HEK293 (cell line): ENCODE results near the gene ZNF79.

Experiments
- EGR2 ChIP-seq: fragments of 450-650 bp; formaldehyde crosslinking; IDR thresholded peaks from 2 replicates; pipeline ENCODE4 v1.5.1; 2016; ENCODE audit warnings: low read depth, missing biosample characterization, missing genetic modification characterization
- GLIS2 ChIP-seq: fragments of 450-650 bp; formaldehyde crosslinking; IDR thresholded peaks from 2 replicates; pipeline ENCODE4 v1.5.1; 2016; ENCODE audit warnings: missing biosample characterization, missing genetic modification characterization
- HIC1 ChIP-seq: fragments of 450-650 bp; formaldehyde crosslinking; IDR thresholded peaks from 2 replicates; pipeline ENCODE4 v1.5.1; 2016; ENCODE audit warnings: missing biosample characterization, missing genetic modification characterization
- MEIS1 ChIP-seq: sonication (generic); formaldehyde crosslinking; IDR thresholded peaks from 2 replicates; pipeline ENCODE4 v1.8.1; 2022; ENCODE audit warnings: missing genetic modification reagents, mild to moderate bottlenecking, borderline replicate concordance
- MZF1 ChIP-seq: fragments of 450-650 bp; formaldehyde crosslinking; IDR thresholded peaks from 2 replicates; pipeline ENCODE4 v1.5.1; 2017; ENCODE audit warnings: missing biosample characterization, missing genetic modification characterization, borderline replicate concordance
- RBAK ChIP-seq: fragments of 450-650 bp; formaldehyde crosslinking; IDR thresholded peaks from 2 replicates; pipeline ENCODE4 v1.5.1; 2016; ENCODE audit warnings: missing biosample characterization, missing genetic modification characterization
- REPIN1 ChIP-seq: fragments of 450-650 bp; formaldehyde crosslinking; IDR thresholded peaks from 2 replicates; pipeline ENCODE4 v1.5.1; 2017; ENCODE audit warnings: missing biosample characterization, missing genetic modification characterization, low read depth
- YY1 ChIP-seq: fragments of 450-650 bp; formaldehyde crosslinking; IDR thresholded peaks from 2 replicates; pipeline ENCODE4 v1.5.1; 2018; ENCODE audit warnings: missing biosample characterization, missing genetic modification characterization
- ZBTB20 ChIP-seq: fragments of 450-650 bp; formaldehyde crosslinking; IDR thresholded peaks from 2 replicates; pipeline ENCODE4 v1.5.1; 2016; ENCODE audit warnings: missing biosample characterization, missing genetic modification characterization
- ZBTB8A ChIP-seq: fragments of 450-650 bp; formaldehyde crosslinking; IDR thresholded peaks from 2 replicates; pipeline ENCODE4 v1.5.1; 2016; ENCODE audit warnings: missing biosample characterization, missing genetic modification characterization
- ZNF146 ChIP-seq: fragments of 450-650 bp; formaldehyde crosslinking; IDR thresholded peaks from 2 replicates; pipeline ENCODE4 v1.5.1; 2016; ENCODE audit warnings: missing biosample characterization, missing genetic modification characterization
- ZNF148 ChIP-seq: fragments of 450-650 bp; formaldehyde crosslinking; IDR thresholded peaks from 2 replicates; pipeline ENCODE4 v1.5.0; 2017; ENCODE audit warnings: missing biosample characterization, missing genetic modification characterization, borderline replicate concordance
- ZNF157 ChIP-seq: fragments of 450-650 bp; formaldehyde crosslinking; IDR thresholded peaks from 2 replicates; pipeline ENCODE4 v1.5.1; 2016; ENCODE audit warnings: missing biosample characterization, missing genetic modification characterization
- ZNF169 ChIP-seq: fragments of 450-650 bp; formaldehyde crosslinking; IDR thresholded peaks from 2 replicates; pipeline ENCODE4 v1.5.1; 2016; ENCODE audit warnings: missing biosample characterization, missing genetic modification characterization
- ZNF174 ChIP-seq: fragments of 450-650 bp; formaldehyde crosslinking; IDR thresholded peaks from 2 replicates; pipeline ENCODE4 v1.5.0; 2017; ENCODE audit warnings: missing biosample characterization, mild to moderate bottlenecking, missing genetic modification characterization
- ZNF184 ChIP-seq: fragments of 450-650 bp; IDR thresholded peaks from 2 replicates; pipeline ENCODE4 v1.5.1; 2018; ENCODE audit warnings: missing biosample characterization, mild to moderate bottlenecking, missing genetic modification characterization
- ZNF221 ChIP-seq: fragments of 450-650 bp; formaldehyde crosslinking; IDR thresholded peaks from 2 replicates; pipeline ENCODE4 v1.5.1; 2017; ENCODE audit warnings: missing biosample characterization, missing genetic modification characterization, borderline replicate concordance
- ZNF23 ChIP-seq: fragments of 450-650 bp; formaldehyde crosslinking; IDR thresholded peaks from 2 replicates; pipeline ENCODE4 v1.5.1; 2016; ENCODE audit warnings: missing biosample characterization, missing genetic modification characterization, borderline replicate concordance
- ZNF239 ChIP-seq: fragments of 450-650 bp; formaldehyde crosslinking; IDR thresholded peaks from 2 replicates; pipeline ENCODE4 v1.5.1; 2016; ENCODE audit warnings: missing biosample characterization, missing genetic modification characterization
- ZNF248 ChIP-seq: fragments of 450-650 bp; formaldehyde crosslinking; IDR thresholded peaks from 2 replicates; pipeline ENCODE4 v1.5.1; 2017; ENCODE audit warnings: missing biosample characterization, missing genetic modification characterization
- ZNF266 ChIP-seq: fragments of 450-650 bp; formaldehyde crosslinking; IDR thresholded peaks from 2 replicates; pipeline ENCODE4 v1.5.1; 2016; ENCODE audit warnings: missing biosample characterization, missing genetic modification characterization, low read depth
- ZNF292 ChIP-seq: fragments of 450-650 bp; formaldehyde crosslinking; IDR thresholded peaks from 2 replicates; pipeline ENCODE4 v1.5.1; 2016; ENCODE audit warnings: low read depth, missing biosample characterization, missing genetic modification characterization, borderline replicate concordance
- ZNF350 ChIP-seq: fragments of 450-650 bp; formaldehyde crosslinking; IDR thresholded peaks from 2 replicates; pipeline ENCODE4 v1.5.0; 2017; ENCODE audit warnings: missing biosample characterization, mild to moderate bottlenecking, missing genetic modification characterization
- ZNF398 ChIP-seq: fragments of 450-650 bp; formaldehyde crosslinking; IDR thresholded peaks from 2 replicates; pipeline ENCODE4 v1.5.1; 2017; ENCODE audit warnings: missing biosample characterization, missing genetic modification characterization
- ZNF404 ChIP-seq: fragments of 450-650 bp; formaldehyde crosslinking; IDR thresholded peaks from 2 replicates; pipeline ENCODE4 v1.5.1; 2017; ENCODE audit warnings: missing biosample characterization, missing genetic modification characterization
- ZNF521 ChIP-seq: fragments of 450-650 bp; formaldehyde crosslinking; IDR thresholded peaks from 2 replicates; pipeline ENCODE4 v1.5.1; 2017; ENCODE audit warnings: missing biosample characterization, mild to moderate bottlenecking, missing genetic modification characterization
- ZNF529 ChIP-seq: fragments of 450-650 bp; formaldehyde crosslinking; IDR thresholded peaks from 2 replicates; pipeline ENCODE4 v1.5.1; 2017; ENCODE audit warnings: missing genetic modification characterization, missing biosample characterization; ENCODE audit not compliant: insufficient replicate concordance
- ZNF544 ChIP-seq: fragments of 450-650 bp; formaldehyde crosslinking; IDR thresholded peaks from 2 replicates; pipeline ENCODE4 v1.5.0; 2017; ENCODE audit warnings: missing biosample characterization, missing genetic modification characterization
- ZNF560 ChIP-seq: fragments of 450-650 bp; formaldehyde crosslinking; IDR thresholded peaks from 2 replicates; pipeline ENCODE4 v1.5.1; 2017; ENCODE audit warnings: missing biosample characterization, missing genetic modification characterization, borderline replicate concordance
- ZNF596 ChIP-seq: fragments of 450-650 bp; IDR thresholded peaks from 2 replicates; pipeline ENCODE4 v1.5.0; 2018; ENCODE audit warnings: missing biosample characterization, mild to moderate bottlenecking, missing genetic modification characterization, moderate library complexity
- ZNF621 ChIP-seq: fragments of 450-650 bp; formaldehyde crosslinking; IDR thresholded peaks from 2 replicates; pipeline ENCODE4 v1.5.1; 2017; ENCODE audit warnings: missing biosample characterization, missing genetic modification characterization
- ZNF623 ChIP-seq: fragments of 450-650 bp; formaldehyde crosslinking; IDR thresholded peaks from 2 replicates; pipeline ENCODE4 v1.5.1; 2016; ENCODE audit warnings: missing biosample characterization, missing genetic modification characterization
- ZNF654 ChIP-seq: fragments of 450-650 bp; formaldehyde crosslinking; IDR thresholded peaks from 2 replicates; pipeline ENCODE4 v1.5.1; 2016; ENCODE audit warnings: low read depth, missing biosample characterization, missing genetic modification characterization
- ZNF664 ChIP-seq: fragments of 450-650 bp; formaldehyde crosslinking; IDR thresholded peaks from 2 replicates; pipeline ENCODE4 v1.5.1; 2016; ENCODE audit warnings: missing biosample characterization, missing genetic modification characterization
- ZNF785 ChIP-seq: fragments of 450-650 bp; formaldehyde crosslinking; IDR thresholded peaks from 2 replicates; pipeline ENCODE4 v1.5.1; 2016; ENCODE audit warnings: missing biosample characterization, missing genetic modification characterization
- ZNF843 ChIP-seq: fragments of 450-650 bp; formaldehyde crosslinking; IDR thresholded peaks from 2 replicates; pipeline ENCODE4 v1.5.1; 2016; ENCODE audit warnings: missing biosample characterization, missing genetic modification characterization

Gene ZNF79

GRCh38 chr9:127450830-127451607 lies 26.8 kb downstream of the ZNF79 start, which contains the start of the genes LRSAM1 and RPL12 (continued):
- TF ChIP-seq YY1 (tag by site-specific recombination) (peak; percentile 97), MEIS1 (CRISPR knock-in tag) (0 out of 2 replicates have a peak, but pooled peaks have one; percentile 8), ZNF621 (no peak), ZNF146 (no peak), ZNF248 (tag by site-specific recombination) (no peak), ZNF521 (tag by site-specific recombination) (no peak), ZNF184 (tag by site-specific recombination) (no peak), ZNF239 (tag by site-specific recombination) (0 out of 2 replicates have a peak, but pooled peaks have one; percentile 40), REPIN1 (tag by site-specific recombination) (peak; percentile 66; the same call in 1 of the 2 replicates), ZNF350 (no peak), ZNF398 (tag by site-specific recombination) (no peak), ZNF529 (tag by site-specific recombination) (no peak), EGR2 (tag by site-specific recombination) (no peak), ZNF292 (no peak), ZNF654 (tag by site-specific recombination) (no peak), ZNF404 (tag by site-specific recombination) (no peak), ZNF664 (tag by site-specific recombination) (no peak; the same call in 1 of the 2 replicates), ZNF623 (tag by site-specific recombination) (no peak), MZF1 (no peak), ZNF266 (tag by site-specific recombination) (no peak), ZNF157 (no peak), ZNF23 (tag by site-specific recombination) (no peak), ZNF843 (tag by site-specific recombination) (peak; percentile 43; the same call in 1 of the 2 replicates), ZNF148 (tag by site-specific recombination) (no peak; the same call in 1 of the 2 replicates), GLIS2 (no peak), RBAK (tag by site-specific recombination) (no peak), ZNF596 (tag by site-specific recombination) (no peak), ZBTB20 (tag by site-specific recombination) (peak; percentile 7; the same call in 1 of the 2 replicates), ZNF221 (no peak), HIC1 (tag by site-specific recombination) (peak; percentile 71), ZNF169 (tag by site-specific recombination) (no peak), ZBTB8A (tag by site-specific recombination) (peak; percentile 79), ZNF174 (no peak), ZNF544 (tag by site-specific recombination) (no peak), ZNF560 (no peak), ZNF785 (tag by site-specific recombination) (no peak)
